Fibroblast of lung (primary cell): Measurements from ENCODE around the gene WSB2. TPM values are rescaled to one million over a fixed set of nuclear protein-coding genes. Genes with fewer than 3 reads are reported as not detected.

Experiments
- polyA plus RNA-seq, 2 donors: library from polyadenylated mRNA; depleted of rRNA in 1 of 2; stranded (reverse) in 1 of 2; unstranded in 1 of 2; fragments of >200 nt; gene quantifications; 2 replicates each; pipeline ENCODE4 v1.2.1, GENCODE V29; 2011 to 2012; ENCODE audit warnings: missing spikeins in 1 of 2
- total RNA-seq: library from RNA; depleted of rRNA; stranded (reverse); fragments of >200 nt; gene quantifications from 2 replicates; pipeline ENCODE4 v1.2.1, GENCODE V29; 2014

The WSB2 gene
- total and polyA plus RNA-seq, 2 donors (not counting 1 experiment from before 2014, with no cell fraction given) = 118 to 122 TPM

Other genes starting within 250 kb of the WSB2 start
- gene KSR2, start 92.2 kb downstream of the WSB2 start, total RNA-seq = not detected in 2 replicates
- not detected in 2 replicates for gene KSR2, start 92.2 kb downstream of the WSB2 start, polyA plus RNA-seq
- 9.9 and 10.5 TPM in 2 replicates for gene RFC5, start 44.5 kb downstream of the WSB2 start, total RNA-seq
- gene RFC5, start 44.5 kb downstream of the WSB2 start, polyA plus RNA-seq = 9.8 and 19.3 TPM in 2 replicates
- gene VSIG10, start 42.8 kb upstream of the WSB2 start, total RNA-seq = 26.5 and 31.7 TPM in 2 replicates
- 9.1 and 12.8 TPM in 2 replicates for gene VSIG10, start 42.8 kb upstream of the WSB2 start, polyA plus RNA-seq
- gene PEBP1, start 74.9 kb upstream of the WSB2 start, total RNA-seq = 175 and 290 TPM in 2 replicates
- gene PEBP1, start 74.9 kb upstream of the WSB2 start, polyA plus RNA-seq = 193 and 233 TPM in 2 replicates